Vagina (tissue), 2 donors: ENCODE data around the gene SLC35G2. TPM values are rescaled to one million over a fixed set of nuclear protein-coding genes. Genes with fewer than 3 reads are reported as not detected.

Experiments used
- DNase-seq, 2 donors: peaks; one replicate each; pipeline ENCODE4 v3.0.0-alpha.2; 2017; ENCODE audit errors: extremely low spot score in 2 of 2
- H3K27ac ChIP-seq: fragments of 200-600 bp; sonication (generic); one replicate; pipeline ENCODE4 v1.5.1; 2019
- H3K27me3 ChIP-seq: fragments of 200-600 bp; sonication (generic); one replicate; pipeline ENCODE4 v1.5.1; 2019
- H3K36me3 ChIP-seq, 2 donors: fragments of 200-600 bp; sonication (generic); one replicate each; pipeline ENCODE4 v1.5.1; 2017 to 2019
- H3K4me1 ChIP-seq: fragments of 200-600 bp; sonication (generic); one replicate; pipeline ENCODE4 v1.5.1; 2019
- H3K4me3 ChIP-seq, 2 donors: fragments of 200-600 bp; sonication (generic); 1 replicate in 1 of 2; 2 replicates in 1 of 2; pipeline ENCODE4 v1.5.1; 2016 to 2019
- H3K9me3 ChIP-seq: fragments of 200-600 bp; sonication (generic); one replicate; pipeline ENCODE4 v1.5.1; 2019
- POLR2A ChIP-seq, 2 donors: fragments of 450-650 bp; IDR thresholded peaks; one replicate each; pipeline ENCODE4 v1.6.1; 2017; ENCODE audit warnings: antibody characterized with exemption in 2 of 2, mild to moderate bottlenecking in 2 of 2, moderate library complexity in 2 of 2
- POLR2AphosphoS5 ChIP-seq, 2 donors: sonication (generic); formaldehyde crosslinking; IDR thresholded peaks; one replicate each; pipeline ENCODE4 v1.9.0; 2017; ENCODE audit warnings: antibody characterized with exemption in 2 of 2, mild to moderate bottlenecking in 2 of 2, low read depth in 1 of 2; ENCODE audit not compliant: insufficient read depth in 1 of 2
- intact Hi-C: fragments of 100-400 bp; cut with DNase I; formaldehyde crosslinking; loops from one replicate; pipeline ENCODE4 v1.15.1; 2023
- total RNA-seq: library from RNA; depleted of rRNA; stranded (reverse); fragments of >200 nt; gene quantifications from one replicate; pipeline ENCODE4 v1.2.3, GENCODE V29; 2016
- TF ChIP-seq, protein P1 (sequence below), 3 experiments: fragments of 450-650 bp in 2 of 3; fragments of 200-600 bp in 1 of 3; sonication (generic) in 1 of 3; IDR thresholded peaks; one replicate each; pipeline ENCODE4 v1.5.1; 2017 to 2019; ENCODE audit warnings: antibody characterized with exemption in 3 of 3, mild to moderate bottlenecking in 2 of 3, moderate library complexity in 2 of 3

SLC35G2 gene
- total RNA-seq, 1 donor from 2014 or later, result 9.3 TPM

DNA sequence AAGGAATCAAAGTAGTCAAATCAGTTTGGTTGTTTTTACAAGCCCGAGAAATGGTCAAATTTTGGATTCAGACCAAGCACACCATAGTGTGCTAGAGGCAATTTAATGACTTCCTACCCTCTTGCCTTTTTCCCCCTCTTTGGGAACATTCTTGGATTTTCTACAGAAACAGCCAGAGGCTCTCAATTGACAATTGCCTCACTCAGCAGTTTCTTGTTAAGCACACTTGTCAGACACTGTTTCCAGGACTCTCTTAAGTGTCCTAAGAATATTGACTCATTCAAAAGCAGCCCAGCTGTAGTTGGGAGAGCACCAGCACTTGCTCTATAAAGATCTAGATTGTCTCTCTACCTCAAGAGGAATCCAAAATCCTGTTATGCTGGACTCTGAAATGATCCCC, 1.5 kb upstream of the SLC35G2 start:
- no peak for DNase-seq
- Histone ChIP-seq H3K9me3 (no peaks in the 10 kb centered on the region), H3K27ac (no peak overlapping the region), H3K4me1 (peaks cover 31% of the 10 kb centered on the region), H3K27me3 (no peaks in the 10 kb centered on the region), H3K36me3 (no peaks in the 10 kb centered on the region), H3K4me3 (no peak overlapping the region)
- no peak for TF ChIP-seq POLR2AphosphoS5 (IDR thresholded peaks at IDR 0.05; ENCODE audit: insufficient read depth in 1 of 2, low read depth in 1 of 2)
- TF ChIP-seq, protein P1, sequence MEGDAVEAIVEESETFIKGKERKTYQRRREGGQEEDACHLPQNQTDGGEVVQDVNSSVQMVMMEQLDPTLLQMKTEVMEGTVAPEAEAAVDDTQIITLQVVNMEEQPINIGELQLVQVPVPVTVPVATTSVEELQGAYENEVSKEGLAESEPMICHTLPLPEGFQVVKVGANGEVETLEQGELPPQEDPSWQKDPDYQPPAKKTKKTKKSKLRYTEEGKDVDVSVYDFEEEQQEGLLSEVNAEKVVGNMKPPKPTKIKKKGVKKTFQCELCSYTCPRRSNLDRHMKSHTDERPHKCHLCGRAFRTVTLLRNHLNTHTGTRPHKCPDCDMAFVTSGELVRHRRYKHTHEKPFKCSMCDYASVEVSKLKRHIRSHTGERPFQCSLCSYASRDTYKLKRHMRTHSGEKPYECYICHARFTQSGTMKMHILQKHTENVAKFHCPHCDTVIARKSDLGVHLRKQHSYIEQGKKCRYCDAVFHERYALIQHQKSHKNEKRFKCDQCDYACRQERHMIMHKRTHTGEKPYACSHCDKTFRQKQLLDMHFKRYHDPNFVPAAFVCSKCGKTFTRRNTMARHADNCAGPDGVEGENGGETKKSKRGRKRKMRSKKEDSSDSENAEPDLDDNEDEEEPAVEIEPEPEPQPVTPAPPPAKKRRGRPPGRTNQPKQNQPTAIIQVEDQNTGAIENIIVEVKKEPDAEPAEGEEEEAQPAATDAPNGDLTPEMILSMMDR (IDR thresholded peaks at IDR 0.05), result no peak
- no peak for TF ChIP-seq POLR2A (IDR thresholded peaks at IDR 0.05)
- intact Hi-C loops, result no loop called here

DNA sequence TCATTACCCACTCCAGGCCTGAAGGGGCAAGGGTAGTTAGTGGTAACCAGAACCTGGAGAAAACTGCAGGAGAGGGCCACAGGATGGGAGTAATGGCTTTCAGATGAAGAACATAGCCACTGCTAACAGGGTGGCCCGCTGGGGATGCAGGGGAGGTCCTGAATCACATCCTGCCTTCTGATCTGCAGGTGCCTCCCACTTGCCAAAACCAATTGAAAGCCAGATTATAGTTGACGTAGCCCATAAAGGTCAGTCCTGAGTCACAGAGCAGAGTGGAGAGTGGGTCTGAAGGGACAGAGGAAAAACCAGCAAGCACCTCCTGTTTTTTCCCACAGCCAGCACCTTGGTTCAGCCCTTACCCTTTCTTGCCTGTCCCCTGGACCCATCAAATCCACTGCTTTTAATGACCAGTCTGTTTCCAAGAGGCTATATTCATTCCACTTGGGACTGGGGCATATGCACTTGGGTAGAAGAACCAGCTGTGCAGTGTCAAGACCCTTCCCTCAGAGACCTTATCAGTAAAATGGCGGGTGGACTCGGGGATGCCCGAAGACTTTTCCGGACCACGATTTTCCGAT, 646 bp upstream of the SLC35G2 start:
- Histone ChIP-seq H3K4me1 (peaks cover 31% of the 10 kb centered on the region), H3K9me3 (no peaks in the 10 kb centered on the region), H3K4me3 (peak overlapping the region; percentile 74 to 77), H3K27ac (peak overlapping the region; percentile 91), H3K36me3 (no peaks in the 10 kb centered on the region), H3K27me3 (no peaks in the 10 kb centered on the region)
- peak in 1 of 2 donors; percentile 89 for DNase-seq
- intact Hi-C loops, result no loop called here
- peak in 1 of 2 donors; percentile 42 for TF ChIP-seq POLR2A (IDR thresholded peaks at IDR 0.05)
- TF ChIP-seq POLR2AphosphoS5 (IDR thresholded peaks at IDR 0.05; ENCODE audit: insufficient read depth in 1 of 2, low read depth in 1 of 2), result peak in 1 of 2 donors; percentile 7
- TF ChIP-seq, protein P1 (IDR thresholded peaks at IDR 0.05), result no peak

DNA sequence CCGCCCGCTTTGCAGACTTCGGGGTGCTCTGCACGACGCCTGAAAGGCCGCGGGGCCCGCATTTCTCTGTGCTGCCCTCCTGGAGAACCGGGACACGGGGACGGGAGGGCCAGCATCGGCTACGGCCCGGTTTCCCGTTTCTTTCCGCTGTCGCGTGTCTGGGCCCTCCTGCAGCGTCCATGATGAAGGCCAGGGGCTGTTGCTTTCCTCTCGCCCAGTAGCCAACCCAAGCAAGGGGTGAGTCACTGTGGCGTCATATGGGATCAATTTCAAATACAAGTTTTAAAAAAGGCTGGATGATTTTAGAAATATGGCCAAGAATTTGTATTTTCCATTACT, 435 bp downstream of the SLC35G2 start:
- TF ChIP-seq POLR2AphosphoS5 (IDR thresholded peaks at IDR 0.05; ENCODE audit: insufficient read depth in 1 of 2, low read depth in 1 of 2) (peak in 1 of 2 donors; percentile 49), POLR2A (IDR thresholded peaks at IDR 0.05) (no peak)
- intact Hi-C loops, result no loop called here
- no peak for DNase-seq
- Histone ChIP-seq H3K4me3 (peak overlapping the region; percentile 74 to 77), H3K4me1 (peaks cover 31% of the 10 kb centered on the region), H3K9me3 (no peaks in the 10 kb centered on the region), H3K27ac (peak overlapping the region; percentile 91), H3K36me3 (no peaks in the 10 kb centered on the region), H3K27me3 (no peaks in the 10 kb centered on the region)

DNA sequence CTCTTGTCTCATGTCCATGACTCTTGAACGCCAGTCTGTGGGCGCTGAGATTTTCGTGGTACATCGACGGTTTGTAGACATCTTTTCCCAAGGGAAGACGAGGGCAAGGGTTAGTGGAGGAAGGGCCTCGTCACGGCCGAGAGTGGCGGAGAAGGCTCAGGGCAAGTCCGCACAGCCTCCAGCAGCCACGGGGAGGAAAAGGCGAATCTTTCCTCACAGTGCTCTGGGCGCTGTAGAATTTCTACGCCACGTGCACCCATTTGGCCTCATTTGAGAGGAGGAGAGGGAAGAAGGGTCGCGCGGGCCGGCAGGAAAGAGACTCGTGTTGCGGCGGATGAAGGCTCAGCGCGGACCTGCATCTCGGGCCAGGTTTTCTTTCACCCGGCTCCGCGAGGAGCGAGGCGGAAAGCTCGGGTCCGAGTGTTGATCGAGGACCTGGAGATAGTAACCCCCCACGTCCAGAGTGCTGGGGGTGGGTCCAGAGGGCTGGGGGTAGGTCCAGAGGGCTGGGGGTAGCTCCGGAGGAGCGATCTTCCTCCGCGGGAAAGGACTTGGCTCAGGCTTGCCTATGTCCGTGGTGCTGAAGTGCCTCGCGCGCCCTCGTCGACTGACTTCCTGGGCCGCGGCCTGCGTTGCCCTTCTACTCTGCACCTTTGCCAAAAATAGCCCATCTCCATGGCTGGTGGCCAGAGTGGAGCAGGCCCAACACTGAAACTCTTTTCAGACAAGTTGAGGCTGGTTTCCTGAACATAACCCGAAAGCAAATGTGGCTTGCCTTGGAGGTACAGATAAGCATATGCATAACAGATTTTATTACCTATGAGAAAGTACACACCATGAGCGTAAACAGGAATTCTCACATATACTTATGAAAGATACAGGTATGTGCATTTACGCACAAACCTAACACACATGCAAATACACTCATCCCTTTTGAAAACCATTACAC, 1.1 kb downstream of the SLC35G2 start:
- no peaks in the 10 kb centered on the region for H3K9me3 ChIP-seq
- peak overlapping the region; percentile 91 for H3K27ac ChIP-seq
- peaks cover 31% of the 10 kb centered on the region for H3K4me1 ChIP-seq
- intact Hi-C loops, result no loop called here
- TF ChIP-seq POLR2A (IDR thresholded peaks at IDR 0.05), result no peak
- TF ChIP-seq POLR2AphosphoS5 (IDR thresholded peaks at IDR 0.05; ENCODE audit: insufficient read depth in 1 of 2, low read depth in 1 of 2), result peak in 1 of 2 donors; percentile 26
- TF ChIP-seq, protein P1 (IDR thresholded peaks at IDR 0.05), result no peak
- DNase-seq, result no peak
- H3K4me3 ChIP-seq, result peak overlapping the region; percentile 74 to 77
- H3K36me3 ChIP-seq, result no peaks in the 10 kb centered on the region
- H3K27me3 ChIP-seq, result no peaks in the 10 kb centered on the region

DNA sequence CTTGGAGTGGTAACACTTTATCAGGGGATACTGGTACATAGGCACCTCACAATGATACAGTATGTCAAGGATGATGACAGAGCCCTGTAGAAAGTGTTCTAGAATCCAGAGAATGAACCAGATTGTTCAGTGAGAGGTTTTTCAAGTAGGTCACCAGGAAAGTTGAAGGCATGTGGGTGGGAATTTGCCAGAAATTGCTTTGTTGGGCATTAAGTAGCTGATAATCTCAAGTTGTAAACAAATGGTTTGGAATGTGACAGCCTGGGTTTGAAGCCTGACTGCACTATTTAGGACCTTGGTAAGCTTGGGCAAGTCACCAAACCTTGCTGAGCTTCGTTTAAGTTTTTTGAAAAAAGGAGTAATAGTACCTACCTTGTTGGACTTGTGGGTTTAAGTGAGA, 12.5 kb downstream of the SLC35G2 start:
- Histone ChIP-seq H3K36me3 (no peaks in the 10 kb centered on the region), H3K27ac (no peak overlapping the region), H3K9me3 (no peaks in the 10 kb centered on the region), H3K4me3 (no peak overlapping the region), H3K4me1 (peaks cover 13% of the 10 kb centered on the region), H3K27me3 (no peaks in the 10 kb centered on the region)
- TF ChIP-seq POLR2A (IDR thresholded peaks at IDR 0.05), result no peak
- TF ChIP-seq POLR2AphosphoS5 (IDR thresholded peaks at IDR 0.05; ENCODE audit: insufficient read depth in 1 of 2, low read depth in 1 of 2), result no peak
- TF ChIP-seq, protein P1 (IDR thresholded peaks at IDR 0.05), result no peak
- intact Hi-C loops, result no loop called here
- DNase-seq, result no peak
